K562 (cell line): ENCODE results near the gene UBE2K. TPM values are rescaled to one million over a fixed set of nuclear protein-coding genes. Genes with fewer than 3 reads are reported as not detected.

Experiments
- ATAC-seq: fragments of 200-7000 bp; cut with Tn5 transposase; 3 replicates; pipeline ENCODE4 v1.9.1; 2020; ENCODE audit warnings: moderate library complexity
- BruUV-seq: library from RNA; stranded (reverse); fragments of 400-500 nt; replicated peaks from 2 replicates; lab custom pipeline; 2021; lab: Mats Ljungman, UMichigan
- CTCF ChIA-PET: fragments of 300-600 bp; formaldehyde crosslinking; extraction: SDS; loops from one replicate; lab custom pipeline; 2021; ENCODE audit warnings: low intra/inter-chr PET ratio; lab: Yijun Ruan, JAX
- POLR2A ChIA-PET: fragments of 300-600, 350-650 bp; sonication (Branson Sonifier 250); formaldehyde crosslinking; extraction: SDS; loops from one replicate; lab custom pipeline; 2021; ENCODE audit warnings: antibody characterized with exemption, inconsistent platforms; lab: Yijun Ruan, JAX
- DNase-seq, 4 experiments: peaks; one replicate each; pipeline versions ENCODE4 v3.0.0 to v3.0.0-alpha.2; 2011 to 2018; ENCODE audit warnings: low spot score in 3 of 4, mixed read lengths in 3 of 4; ENCODE audit errors: extremely low read depth in 1 of 4
- FAIRE-seq: peaks from 2 replicates; lab custom pipeline; 2011; peaks lifted over from hg19 to GRCh38; lab: Jason Lieb, UNC
- H2AFZ ChIP-seq: 2 replicates; pipeline ENCODE4 v1.6.0; 2011; ENCODE audit warnings: low read depth, low read length, control low read depth, inconsistent platforms
- H3K27ac ChIP-seq: fragments of 200-600 bp; 3 replicates; pipeline ENCODE4 v1.8.0; 2011; ENCODE audit warnings: low read depth, mild to moderate bottlenecking, control low read depth, inconsistent platforms, low read length, moderate library complexity, mixed read lengths; ENCODE audit errors: extremely low read depth
- H3K27me3 ChIP-seq, 2 experiments: fragments of 300-600 bp in 1 of 2; 2 replicates in 1 of 2; 3 replicates in 1 of 2; pipeline versions ENCODE4 v1.6.0 to v1.8.0; 2011; ENCODE audit warnings: inconsistent platforms in 2 of 2, low read length in 2 of 2, mild to moderate bottlenecking in 1 of 2, mixed read lengths in 1 of 2, moderate library complexity in 1 of 2; ENCODE audit not compliant: control insufficient read depth in 2 of 2, insufficient read depth in 2 of 2
- H3K36me3 ChIP-seq: fragments of 300-600 bp; 3 replicates; pipeline ENCODE4 v1.8.0; 2011; ENCODE audit warnings: mild to moderate bottlenecking, low read length, inconsistent platforms; ENCODE audit not compliant: control insufficient read depth, insufficient read depth
- H3K4me1 ChIP-seq, 2 experiments: fragments of 200-600 bp in 1 of 2; replicated peaks in 1 of 2; 2 replicates in 1 of 2; 3 replicates in 1 of 2; pipeline versions ENCODE4 v1.5.1 to v1.8.0; 2011; ENCODE audit warnings: inconsistent platforms in 2 of 2, low read length in 2 of 2, mild to moderate bottlenecking in 1 of 2, mixed read lengths in 1 of 2, moderate library complexity in 1 of 2; ENCODE audit not compliant: control insufficient read depth in 2 of 2, insufficient read depth in 2 of 2
- H3K4me2 ChIP-seq: 2 replicates; pipeline ENCODE4 v1.6.1; 2011; ENCODE audit warnings: low read length, control low read depth, inconsistent platforms, mixed read lengths; ENCODE audit not compliant: insufficient read depth
- H3K4me3 ChIP-seq: fragments of 200-600 bp; sonication (generic), shearing (Covaris generic); 2 replicates; pipeline ENCODE4 v1.5.1; 2016; ENCODE audit warnings: control low read depth, inconsistent platforms
- H3K79me2 ChIP-seq: fragments of 200-600 bp; 3 replicates; pipeline ENCODE4 v1.8.0; 2011; ENCODE audit warnings: low read length, inconsistent platforms; ENCODE audit not compliant: control insufficient read depth, insufficient read depth
- H3K9ac ChIP-seq, 2 experiments: 2 replicates each; pipeline versions ENCODE4 v1.6.0 to v1.6.1; 2011; ENCODE audit warnings: low read depth in 2 of 2, low read length in 2 of 2, control low read depth in 1 of 2, inconsistent platforms in 1 of 2, mild to moderate bottlenecking in 1 of 2, mixed read lengths in 1 of 2; ENCODE audit not compliant: insufficient read depth in 1 of 2
- H3K9me1 ChIP-seq: one replicate; pipeline ENCODE4 v1.6.0; 2011; ENCODE audit warnings: inconsistent platforms, mild to moderate bottlenecking, low read length, moderate library complexity; ENCODE audit not compliant: control insufficient read depth, insufficient read depth
- H3K9me3 ChIP-seq: replicated peaks from 2 replicates; pipeline ENCODE4 v1.5.1; 2011; ENCODE audit warnings: low read depth, low read length, inconsistent platforms; ENCODE audit not compliant: control insufficient read depth, insufficient read depth
- H4K20me1 ChIP-seq: replicated peaks from 2 replicates; pipeline ENCODE4 v1.6.1; 2011; ENCODE audit warnings: low read length, inconsistent platforms, mixed read lengths; ENCODE audit not compliant: control insufficient read depth, insufficient read depth
- CBX3 ChIP-seq, 2 experiments: IDR thresholded peaks; 1 replicate in 1 of 2; 2 replicates in 1 of 2; pipeline ENCODE4 v1.6.1; 2012; ENCODE audit warnings: inconsistent platforms in 2 of 2, low read length in 2 of 2, borderline replicate concordance in 1 of 2, control low read depth in 1 of 2
- FOXM1 ChIP-seq, 2 experiments: fragments of 450-650 bp in 1 of 2; sonication (generic) in 1 of 2; formaldehyde crosslinking in 1 of 2; IDR thresholded peaks; 2 replicates each; pipeline versions ENCODE4 v1.6.1 to v1.9.0; 2017 to 2022; ENCODE audit warnings: low read depth in 2 of 2, mild to moderate bottlenecking in 2 of 2, missing genetic modification reagents in 1 of 2, moderate library complexity in 1 of 2
- HDAC3 ChIP-seq: fragments of 450-650 bp; IDR thresholded peaks from 2 replicates; pipeline ENCODE4 v1.6.1; 2018; ENCODE audit warnings: borderline replicate concordance, mild to moderate bottlenecking, moderate library complexity; ENCODE audit not compliant: partially characterized antibody
- KDM5B ChIP-seq: fragments of 200-600 bp; sonication (generic); IDR thresholded peaks from 2 replicates; pipeline ENCODE4 v1.6.1; 2012; ENCODE audit warnings: low read depth, mild to moderate bottlenecking, moderate library complexity, low read length, control low read depth, inconsistent platforms; ENCODE audit not compliant: insufficient replicate concordance
- LCOR ChIP-seq: sonication (generic); formaldehyde crosslinking; IDR thresholded peaks from 2 replicates; pipeline ENCODE4 v1.8.0; 2022; ENCODE audit warnings: mild to moderate bottlenecking, missing genetic modification reagents
- PHB ChIP-seq: fragments of 250-450 bp; sonication (Bioruptor Pico); IDR thresholded peaks from 2 replicates; pipeline ENCODE4 v1.5.0; 2021
- POLR2A ChIP-seq: fragments of 450-650 bp; conservative IDR thresholded peaks from 2 replicates; pipeline ENCODE4 v1.6.1; 2016
- PRPF4 ChIP-seq: fragments of 200-400 bp; formaldehyde crosslinking; IDR thresholded peaks from one replicate; pipeline ENCODE4 v1.6.1; 2017; ENCODE audit warnings: low read length, low read depth, mild to moderate bottlenecking; ENCODE audit not compliant: insufficient read depth, poor library complexity, severe bottlenecking
- PURB ChIP-seq: sonication (generic); formaldehyde crosslinking; IDR thresholded peaks from 2 replicates; pipeline ENCODE4 v1.9.0; 2021; ENCODE audit warnings: low read depth, mild to moderate bottlenecking, missing genetic modification reagents
- SLC30A9 ChIP-seq: fragments of 250-450 bp; sonication (Bioruptor Pico); IDR thresholded peaks from 2 replicates; pipeline ENCODE4 v1.8.0; 2022; ENCODE audit warnings: mild to moderate bottlenecking, moderate library complexity
- TCF7 ChIP-seq: sonication (generic); IDR thresholded peaks from 2 replicates; pipeline ENCODE4 v1.6.1; 2016; ENCODE audit warnings: antibody characterized with exemption, borderline replicate concordance
- ZC3H8 ChIP-seq: fragments of 450-650 bp; IDR thresholded peaks from 2 replicates; pipeline ENCODE4 v1.6.1; 2017
- ZNF551 ChIP-seq: fragments of 250-450 bp; sonication (Bioruptor Pico); IDR thresholded peaks from 2 replicates; pipeline ENCODE4 v1.5.0; 2021; ENCODE audit warnings: mild to moderate bottlenecking, moderate library complexity
- ZNF583 ChIP-seq: fragments of 250-450 bp; sonication (Bioruptor Pico); IDR thresholded peaks from 2 replicates; pipeline ENCODE4 v1.4.0; 2020
- ZNF696 ChIP-seq: fragments of 250-450 bp; sonication (Bioruptor Pico); conservative IDR thresholded peaks from 2 replicates; pipeline ENCODE4 v1.4.0; 2020; ENCODE audit warnings: mild to moderate bottlenecking, moderate library complexity
- ZSCAN29 ChIP-seq: fragments of 450-650 bp; IDR thresholded peaks from 2 replicates; pipeline ENCODE4 v1.6.1; 2017
- WGBS: fragments of 100-300 bp; shearing (Covaris generic); methylation state at CpG from one replicate; pipeline ENCODE4 v1.1.6; 2016; ENCODE audit warnings: low coverage, mixed read lengths; ENCODE audit not compliant: insufficient coverage; ENCODE audit errors: missing lambda C conversion rate; 5-methylcytosine and 5-hydroxymethylcytosine counted together
- in situ Hi-C: fragments of 300-500 bp; cut with MboI; formaldehyde crosslinking; loops from 4 replicates; pipeline ENCODE4 v1.15.0; 2018; ENCODE audit warnings: inconsistent platforms, mixed read lengths
- intact Hi-C: fragments of 100-400 bp; cut with micrococcal nuclease; formaldehyde crosslinking; loops from 2 replicates; pipeline ENCODE4 v1.14.2; 2022
- polyA plus RNA-seq, 8 experiments: library from polyadenylated mRNA; depleted of rRNA in 4 of 8; stranded (reverse) in 5 of 8; unstranded in 3 of 8; fragments of >200 nt; fragmentation: Nextera tagmentation in 2 of 8; fragmentation: Illumina TruSeq in 1 of 8; extraction: Ambion mirVana in 2 of 8; extraction: Trizol in 1 of 8; gene quantifications; 2 replicates each; pipeline versions ENCODE4 v1.2.1 to v1.2.3, GENCODE V29; 2011 to 2014; ENCODE audit warnings: inconsistent platforms in 1 of 8, missing spikeins in 1 of 8
- total RNA-seq, 7 experiments: library from RNA; depleted of rRNA in 6 of 7; stranded (reverse); fragments of >200 nt in 6 of 7; fragmentation: Illumina TruSeq in 2 of 7; extraction: Trizol in 2 of 7; gene quantifications; 2 replicates each; pipeline versions ENCODE4 v1.2.1 to v1.2.3, GENCODE V29; 2011 to 2021; ENCODE audit warnings: low replicate concordance in 1 of 7
- TF ChIP-seq, protein P1 (sequence below): fragments of 450-650 bp; conservative IDR thresholded peaks from 2 replicates; pipeline ENCODE4 v1.6.1; 2016; ENCODE audit warnings: missing genetic modification characterization, low read depth, mild to moderate bottlenecking, control low read depth, missing compliant biosample characterization
- TF ChIP-seq, protein P2 (sequence below): fragments of 250-450 bp; sonication (Bioruptor Pico); IDR thresholded peaks from 2 replicates; pipeline ENCODE4 v1.8.0; 2022; ENCODE audit warnings: inconsistent platforms, mild to moderate bottlenecking, moderate library complexity, borderline replicate concordance

The UBE2K gene
- total and polyA plus RNA-seq, 9 of the 15 experiments (the other 6 are each of a cell fraction or from before 2014, with no cell fraction given) = 29.8 to 190 (median 62.6) TPM

DNA sequence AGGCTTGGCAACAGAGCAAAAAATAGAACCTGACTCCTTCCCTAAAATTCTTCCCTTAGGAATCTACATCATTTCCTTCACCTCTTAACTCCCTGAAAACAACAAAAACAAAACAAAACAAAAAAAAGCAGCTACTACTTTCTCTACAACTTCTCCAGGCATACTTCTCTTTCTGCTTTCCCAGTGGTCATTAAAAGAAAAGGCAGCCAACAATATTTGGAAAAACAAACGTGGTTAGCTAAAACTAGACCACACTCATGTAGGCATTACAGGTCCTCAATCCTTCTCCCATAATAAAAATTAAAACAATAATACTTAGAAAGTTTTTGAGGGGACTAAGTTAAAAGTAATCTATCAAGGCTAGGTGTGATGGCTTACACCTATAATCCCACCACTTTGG is 30.2 kb upstream of the UBE2K start:
- 0% methylated on average over 1 of the region's 1 CpG for WGBS
- Histone ChIP-seq H3K27me3 (no peaks in the 10 kb centered on the region), H4K20me1 (no peaks in the 10 kb centered on the region), H3K9ac (no peak overlapping the region), H3K9me3 (no peaks in the 10 kb centered on the region), H3K4me3 (no peak overlapping the region), H2AFZ (no peak overlapping the region), H3K4me2 (no peak overlapping the region), H3K36me3 (no peaks in the 10 kb centered on the region), H3K9me1 (no peaks in the 10 kb centered on the region), H3K4me1 (no peaks in the 10 kb centered on the region), H3K27ac (no peak overlapping the region), H3K79me2 (no peaks in the 10 kb centered on the region)
- in situ Hi-C loops (no loop called here), intact Hi-C loops (no loop called here)
- FAIRE-seq = no peak
- POLR2A ChIA-PET = no interaction called here
- ATAC-seq = no peak
- TF ChIP-seq CBX3 (IDR thresholded peaks at IDR 0.05; ENCODE audit: borderline replicate concordance in 1 of 2, low read length in 2 of 2) (no peak), ZC3H8 (no peak), SLC30A9 (CRISPR knock-in tag) (no peak), ZNF551 (CRISPR knock-in tag) (no peak), POLR2A (no peak), FOXM1 (IDR thresholded peaks at IDR 0.05; ENCODE audit: low read depth) (no peak), FOXM1 (CRISPR knock-in tag; IDR thresholded peaks at IDR 0.05; ENCODE audit: low read depth) (no peak), LCOR (no peak), HDAC3 (no peak), PRPF4 (no peak), PHB (CRISPR knock-in tag) (no peak), ZNF696 (CRISPR knock-in tag) (no peak), KDM5B (no peak), ZNF583 (CRISPR knock-in tag) (no peak), PURB (CRISPR knock-in tag) (no peak), ZSCAN29 (no peak), TCF7 (no peak)
- TF ChIP-seq, protein P1, sequence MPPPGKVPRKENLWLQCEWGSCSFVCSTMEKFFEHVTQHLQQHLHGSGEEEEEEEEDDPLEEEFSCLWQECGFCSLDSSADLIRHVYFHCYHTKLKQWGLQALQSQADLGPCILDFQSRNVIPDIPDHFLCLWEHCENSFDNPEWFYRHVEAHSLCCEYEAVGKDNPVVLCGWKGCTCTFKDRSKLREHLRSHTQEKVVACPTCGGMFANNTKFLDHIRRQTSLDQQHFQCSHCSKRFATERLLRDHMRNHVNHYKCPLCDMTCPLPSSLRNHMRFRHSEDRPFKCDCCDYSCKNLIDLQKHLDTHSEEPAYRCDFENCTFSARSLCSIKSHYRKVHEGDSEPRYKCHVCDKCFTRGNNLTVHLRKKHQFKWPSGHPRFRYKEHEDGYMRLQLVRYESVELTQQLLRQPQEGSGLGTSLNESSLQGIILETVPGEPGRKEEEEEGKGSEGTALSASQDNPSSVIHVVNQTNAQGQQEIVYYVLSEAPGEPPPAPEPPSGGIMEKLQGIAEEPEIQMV (tag) = no peak
- TF ChIP-seq, protein P2, sequence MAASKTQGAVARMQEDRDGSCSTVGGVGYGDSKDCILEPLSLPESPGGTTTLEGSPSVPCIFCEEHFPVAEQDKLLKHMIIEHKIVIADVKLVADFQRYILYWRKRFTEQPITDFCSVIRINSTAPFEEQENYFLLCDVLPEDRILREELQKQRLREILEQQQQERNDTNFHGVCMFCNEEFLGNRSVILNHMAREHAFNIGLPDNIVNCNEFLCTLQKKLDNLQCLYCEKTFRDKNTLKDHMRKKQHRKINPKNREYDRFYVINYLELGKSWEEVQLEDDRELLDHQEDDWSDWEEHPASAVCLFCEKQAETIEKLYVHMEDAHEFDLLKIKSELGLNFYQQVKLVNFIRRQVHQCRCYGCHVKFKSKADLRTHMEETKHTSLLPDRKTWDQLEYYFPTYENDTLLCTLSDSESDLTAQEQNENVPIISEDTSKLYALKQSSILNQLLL (CRISPR knock-in tag) = no peak
- no peak for DNase-seq
- BruUV-seq = no TSS peak
- CTCF ChIA-PET = no interaction called here
